GM12801 (cell line): ENCODE results near the gene LMAN1.

Experiments
- TF ChIP-seq, protein P1 (sequence below): IDR thresholded peaks from one replicate; pipeline ENCODE4 v1.5.1; 2011; ENCODE audit warnings: control low read depth; ENCODE audit not compliant: insufficient read length; ENCODE audit errors: extremely low read depth

Gene LMAN1, protein sequence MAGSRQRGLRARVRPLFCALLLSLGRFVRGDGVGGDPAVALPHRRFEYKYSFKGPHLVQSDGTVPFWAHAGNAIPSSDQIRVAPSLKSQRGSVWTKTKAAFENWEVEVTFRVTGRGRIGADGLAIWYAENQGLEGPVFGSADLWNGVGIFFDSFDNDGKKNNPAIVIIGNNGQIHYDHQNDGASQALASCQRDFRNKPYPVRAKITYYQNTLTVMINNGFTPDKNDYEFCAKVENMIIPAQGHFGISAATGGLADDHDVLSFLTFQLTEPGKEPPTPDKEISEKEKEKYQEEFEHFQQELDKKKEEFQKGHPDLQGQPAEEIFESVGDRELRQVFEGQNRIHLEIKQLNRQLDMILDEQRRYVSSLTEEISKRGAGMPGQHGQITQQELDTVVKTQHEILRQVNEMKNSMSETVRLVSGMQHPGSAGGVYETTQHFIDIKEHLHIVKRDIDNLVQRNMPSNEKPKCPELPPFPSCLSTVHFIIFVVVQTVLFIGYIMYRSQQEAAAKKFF

DNA sequence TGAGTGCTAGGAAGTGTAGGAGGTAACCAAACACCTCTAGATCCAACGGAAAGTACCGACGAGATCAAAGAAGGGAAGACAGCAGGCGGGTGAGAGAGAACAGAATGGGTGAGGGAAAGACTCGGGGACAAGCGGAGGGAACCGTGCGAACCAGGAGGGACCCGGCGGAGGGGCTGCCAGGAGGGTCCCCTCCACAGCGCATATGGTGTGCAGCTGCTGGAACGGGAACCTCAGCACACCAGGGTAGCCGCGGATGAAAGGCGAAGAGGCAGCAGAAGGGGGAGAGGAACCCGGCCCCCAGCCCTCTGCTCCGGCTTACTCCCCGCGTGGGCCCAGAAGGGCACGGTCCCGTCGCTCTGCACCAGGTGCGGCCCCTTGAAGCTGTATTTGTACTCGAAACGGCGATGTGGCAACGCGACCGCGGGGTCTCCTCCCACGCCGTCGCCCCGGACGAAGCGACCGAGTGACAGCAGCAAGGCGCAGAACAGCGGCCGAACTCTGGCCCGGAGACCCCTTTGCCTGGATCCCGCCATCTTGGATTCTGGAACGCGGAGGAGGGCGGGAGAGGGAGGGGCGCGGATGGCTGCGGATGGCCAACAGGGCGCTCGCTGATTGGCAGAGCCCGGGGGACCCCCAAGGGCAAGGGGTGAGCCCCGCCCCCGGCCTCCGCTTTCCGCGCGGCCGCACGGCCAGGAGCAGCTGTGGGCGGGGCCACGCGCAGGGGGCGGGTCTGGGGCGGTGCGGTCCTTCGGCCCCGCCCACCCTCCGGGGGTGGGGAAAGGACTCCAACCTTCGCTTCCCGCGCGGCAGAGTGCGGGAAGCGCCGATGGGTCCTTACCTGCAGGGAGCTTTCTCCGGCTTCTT is at the start of gene LMAN1:
Gene LMAN1 (minus strand): TSS at position 554 of the 864 bp plus-strand sequence. CDS start 21 bp downstream, at position 533.
- TF ChIP-seq, protein P1, sequence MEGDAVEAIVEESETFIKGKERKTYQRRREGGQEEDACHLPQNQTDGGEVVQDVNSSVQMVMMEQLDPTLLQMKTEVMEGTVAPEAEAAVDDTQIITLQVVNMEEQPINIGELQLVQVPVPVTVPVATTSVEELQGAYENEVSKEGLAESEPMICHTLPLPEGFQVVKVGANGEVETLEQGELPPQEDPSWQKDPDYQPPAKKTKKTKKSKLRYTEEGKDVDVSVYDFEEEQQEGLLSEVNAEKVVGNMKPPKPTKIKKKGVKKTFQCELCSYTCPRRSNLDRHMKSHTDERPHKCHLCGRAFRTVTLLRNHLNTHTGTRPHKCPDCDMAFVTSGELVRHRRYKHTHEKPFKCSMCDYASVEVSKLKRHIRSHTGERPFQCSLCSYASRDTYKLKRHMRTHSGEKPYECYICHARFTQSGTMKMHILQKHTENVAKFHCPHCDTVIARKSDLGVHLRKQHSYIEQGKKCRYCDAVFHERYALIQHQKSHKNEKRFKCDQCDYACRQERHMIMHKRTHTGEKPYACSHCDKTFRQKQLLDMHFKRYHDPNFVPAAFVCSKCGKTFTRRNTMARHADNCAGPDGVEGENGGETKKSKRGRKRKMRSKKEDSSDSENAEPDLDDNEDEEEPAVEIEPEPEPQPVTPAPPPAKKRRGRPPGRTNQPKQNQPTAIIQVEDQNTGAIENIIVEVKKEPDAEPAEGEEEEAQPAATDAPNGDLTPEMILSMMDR, result no peak

DNA sequence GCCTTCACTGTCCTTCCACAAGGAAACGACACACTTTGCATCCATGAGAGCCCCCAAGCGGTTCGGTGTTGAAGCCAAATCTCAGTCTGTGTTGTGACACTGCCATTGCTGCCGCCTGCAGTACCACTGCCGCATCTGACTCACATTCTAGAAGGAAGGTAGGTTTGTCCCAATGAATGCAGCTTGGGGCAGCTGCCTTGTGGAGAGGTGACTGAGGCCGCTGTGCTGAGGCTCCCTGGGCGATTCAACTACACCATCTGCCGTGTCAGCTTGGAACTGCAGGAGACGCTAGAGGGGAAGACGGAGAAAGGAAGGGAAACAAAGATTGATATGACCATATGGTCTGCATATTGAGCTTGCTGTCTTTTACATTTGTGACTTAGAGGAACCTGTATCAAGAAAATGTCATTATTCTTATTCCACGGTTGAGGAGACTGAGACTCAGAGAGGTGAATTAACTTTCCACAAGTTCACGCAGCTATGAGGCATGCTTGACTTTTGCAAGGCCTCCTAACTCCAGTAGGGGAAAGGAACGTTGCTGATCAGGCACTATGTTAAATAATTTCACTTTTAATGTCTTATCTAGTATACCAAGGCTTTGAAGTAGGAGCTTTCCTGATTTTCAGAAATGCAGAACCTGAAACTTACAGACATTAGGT is 43.5 kb upstream of the LMAN1 start:
- TF ChIP-seq, protein P1, result no peak

DNA sequence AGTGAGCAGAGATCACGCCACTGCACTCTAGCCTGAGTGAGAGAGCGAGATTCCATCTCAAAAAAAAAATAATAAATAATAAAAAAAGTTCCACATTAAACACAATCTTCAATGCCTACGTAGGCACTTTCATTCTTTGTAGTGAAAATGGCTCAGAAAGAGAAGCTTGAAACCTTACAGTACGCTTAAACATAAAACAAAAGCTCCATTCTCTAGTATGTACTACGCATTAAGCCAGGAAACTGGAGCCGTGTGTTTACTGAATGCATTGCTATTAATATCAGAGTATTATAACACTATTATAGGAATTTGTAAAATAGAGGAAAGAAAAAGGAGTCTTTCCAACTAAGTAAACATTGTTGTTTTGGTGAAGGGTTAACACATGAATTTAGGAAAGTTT is 41.3 kb upstream of the LMAN1 start:
- TF ChIP-seq, protein P1, result no peak

DNA sequence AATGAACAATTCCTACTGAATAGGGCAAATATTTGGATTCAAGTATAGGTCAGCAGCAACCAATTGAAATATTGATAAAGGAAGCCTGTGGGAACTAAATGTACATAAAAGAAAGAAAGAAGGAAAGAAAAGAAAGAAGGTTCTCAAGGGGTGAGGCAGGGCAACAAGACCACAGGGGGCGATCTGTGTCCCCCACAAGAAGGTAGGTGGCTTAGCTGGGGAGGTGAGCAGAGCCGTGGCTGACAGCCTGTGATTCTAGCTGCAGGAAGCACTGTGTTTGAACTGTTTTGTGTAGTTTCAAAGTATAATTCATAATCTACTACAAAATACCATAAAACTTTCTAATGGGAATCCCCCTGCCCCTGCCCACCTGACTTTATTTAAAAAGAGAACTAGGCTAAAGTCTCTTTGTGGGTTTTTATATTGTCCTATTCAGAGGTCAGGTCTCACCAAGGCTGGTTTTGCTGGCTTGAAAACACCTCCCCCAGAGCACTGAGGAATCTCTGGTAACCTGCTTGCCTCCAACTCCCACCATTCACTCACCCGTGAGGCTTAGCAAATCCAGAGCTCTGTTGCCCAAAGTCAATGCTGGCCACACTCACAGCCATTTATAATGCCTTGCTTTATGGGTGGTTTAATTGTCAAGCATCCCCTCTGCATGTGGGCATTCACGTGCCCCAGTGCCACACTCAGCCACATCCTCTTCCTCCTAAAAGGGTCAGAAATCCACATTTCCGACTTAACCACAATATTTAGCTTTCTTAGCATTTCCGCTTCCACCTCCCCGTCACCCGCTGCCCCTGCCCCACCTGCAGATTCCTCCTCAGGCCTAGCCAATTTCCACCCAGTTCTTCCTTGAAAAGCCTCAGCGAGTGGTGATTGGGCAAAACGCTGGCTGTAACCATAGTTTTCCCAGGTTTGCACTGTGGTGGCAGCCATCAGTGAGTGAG is 36.4 kb upstream of the LMAN1 start:
- TF ChIP-seq, protein P1, result no peak

DNA sequence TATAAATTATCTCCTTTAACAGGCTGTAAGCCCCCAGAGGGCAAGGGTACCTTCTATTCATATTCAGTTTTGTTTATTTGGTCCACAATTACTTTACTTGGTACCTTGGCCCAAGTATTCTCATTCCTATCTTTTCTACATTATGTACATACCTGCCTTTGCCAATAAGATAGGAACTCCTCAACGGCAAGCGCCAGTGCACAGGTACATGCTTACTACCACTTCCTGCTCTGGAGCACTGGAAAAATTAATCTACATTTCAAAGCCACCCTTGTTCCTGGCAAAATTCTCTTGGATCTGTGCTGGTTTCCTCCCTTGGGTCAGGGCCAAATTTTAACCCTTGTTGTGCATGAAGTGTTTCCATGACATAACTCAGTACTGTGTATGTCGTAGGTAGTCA is 34.3 kb upstream of the LMAN1 start:
- TF ChIP-seq, protein P1, result no peak

- TF ChIP-seq, protein P1, result no peak
These were observed 29.8 kb upstream of the LMAN1 start for GRCh38 chr18:59388817-59389216.
